ENCODE measurements around the gene SKAP2. TPM values are rescaled to one million over a fixed set of nuclear protein-coding genes. Genes with fewer than 3 reads are reported as not detected.

Gene SKAP2
- polyA plus RNA-seq, 1 experiment = 16.0 TPM

DNA sequence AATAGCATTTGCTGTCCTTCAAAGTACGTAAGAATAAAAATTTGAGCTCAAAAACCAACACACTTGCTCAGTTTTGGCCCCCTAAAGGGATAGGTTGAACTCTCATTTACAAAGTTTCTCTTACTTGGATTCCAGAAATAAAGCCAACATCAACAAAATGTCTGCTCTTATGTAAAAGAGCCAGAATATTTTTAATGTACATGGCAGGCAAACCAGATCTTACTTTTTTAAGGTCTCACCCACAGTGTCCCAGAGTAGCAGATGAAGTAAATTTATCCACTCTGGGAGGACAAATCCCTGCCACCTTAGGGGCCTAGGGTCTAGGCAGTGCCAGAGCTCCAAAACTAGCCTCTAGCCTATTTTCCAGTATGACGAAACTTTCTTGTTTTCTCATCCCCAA, 159.6 kb downstream of the SKAP2 start:
- Histone ChIP-seq H3K4me3 (ENCODE audit: low read depth, low read length) (no peak overlapping the region), H3K9me3 (ENCODE audit: control insufficient read depth, insufficient read depth, low read length) (no peaks in the 10 kb centered on the region), H3K27ac (ENCODE audit: low read depth, low read length) (no peak overlapping the region), H3K27me3 (ENCODE audit: control insufficient read depth, insufficient read depth, low read length) (no peaks in the 10 kb centered on the region)
- POLR2A ChIA-PET = interaction anchor here (0.5 to 1.2 kb wide), 2 partner anchors 18 to 146 kb away, joined by 4 to 5 read pairs; no protein-coding TSS in a partner anchor
- TF ChIP-seq, protein P1, sequence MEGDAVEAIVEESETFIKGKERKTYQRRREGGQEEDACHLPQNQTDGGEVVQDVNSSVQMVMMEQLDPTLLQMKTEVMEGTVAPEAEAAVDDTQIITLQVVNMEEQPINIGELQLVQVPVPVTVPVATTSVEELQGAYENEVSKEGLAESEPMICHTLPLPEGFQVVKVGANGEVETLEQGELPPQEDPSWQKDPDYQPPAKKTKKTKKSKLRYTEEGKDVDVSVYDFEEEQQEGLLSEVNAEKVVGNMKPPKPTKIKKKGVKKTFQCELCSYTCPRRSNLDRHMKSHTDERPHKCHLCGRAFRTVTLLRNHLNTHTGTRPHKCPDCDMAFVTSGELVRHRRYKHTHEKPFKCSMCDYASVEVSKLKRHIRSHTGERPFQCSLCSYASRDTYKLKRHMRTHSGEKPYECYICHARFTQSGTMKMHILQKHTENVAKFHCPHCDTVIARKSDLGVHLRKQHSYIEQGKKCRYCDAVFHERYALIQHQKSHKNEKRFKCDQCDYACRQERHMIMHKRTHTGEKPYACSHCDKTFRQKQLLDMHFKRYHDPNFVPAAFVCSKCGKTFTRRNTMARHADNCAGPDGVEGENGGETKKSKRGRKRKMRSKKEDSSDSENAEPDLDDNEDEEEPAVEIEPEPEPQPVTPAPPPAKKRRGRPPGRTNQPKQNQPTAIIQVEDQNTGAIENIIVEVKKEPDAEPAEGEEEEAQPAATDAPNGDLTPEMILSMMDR (IDR thresholded peaks at IDR 0.05; ENCODE audit: low read depth, low read length) = no peak
- CTCF ChIA-PET = interaction anchor here (1.5 to 2.0 kb wide), 3 partner anchors 10 to 149 kb away, joined by 4 to 6 read pairs (median 6); no protein-coding TSS in a partner anchor
- no peak for DNase-seq (ENCODE audit: low read depth, low spot score)

DNA sequence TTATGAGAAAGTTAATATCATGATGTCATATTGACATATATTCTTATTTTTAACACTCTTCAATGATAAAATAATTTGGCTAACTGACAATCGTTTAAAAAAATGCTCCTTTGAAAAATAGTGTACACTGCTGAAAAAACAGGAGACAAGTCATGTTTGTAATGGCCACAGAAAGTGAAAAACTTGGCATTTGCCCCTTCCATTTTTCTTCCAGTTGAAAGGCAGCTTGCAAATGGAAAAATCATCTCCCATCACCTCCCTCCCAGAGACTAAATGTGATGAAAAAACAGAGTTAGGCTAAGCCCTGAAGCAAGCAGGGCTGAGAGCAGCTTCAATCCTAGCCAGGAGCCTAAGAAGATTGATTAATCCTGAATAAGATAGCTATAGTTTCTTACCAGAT, 160.4 kb downstream of the SKAP2 start:
- H3K9me3 ChIP-seq (ENCODE audit: control insufficient read depth, insufficient read depth, low read length) = no peaks in the 10 kb centered on the region
- POLR2A ChIA-PET = no interaction called here
- DNase-seq (ENCODE audit: low read depth, low spot score) = no peak

DNA sequence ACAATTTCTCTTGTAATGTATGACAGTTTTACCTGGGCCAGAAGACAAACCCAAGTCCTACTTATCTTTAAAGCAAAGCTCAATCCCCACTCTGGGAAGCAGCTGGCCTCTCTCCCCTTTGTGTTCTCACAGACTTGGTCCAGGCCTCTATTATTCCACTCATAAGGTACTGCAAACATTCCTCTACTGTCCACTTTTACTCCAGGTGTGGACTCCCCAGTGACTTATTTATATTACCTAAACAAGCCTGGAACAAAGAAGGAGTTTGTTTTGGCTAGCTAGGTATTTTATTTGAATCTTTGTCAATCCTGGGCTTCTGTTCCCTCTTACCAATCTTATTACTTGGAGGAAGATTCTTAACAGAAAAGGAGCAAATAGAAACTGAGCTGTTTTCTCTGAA, 163.5 kb downstream of the SKAP2 start:
- no peak for DNase-seq (ENCODE audit: low read depth, low spot score)
- H3K27me3 ChIP-seq (ENCODE audit: control insufficient read depth, insufficient read depth, low read length) = no peaks in the 10 kb centered on the region
- H3K27ac ChIP-seq (ENCODE audit: low read depth, low read length) = no peak overlapping the region
- CTCF ChIA-PET = interaction anchor here (0.9 to 3.1 kb wide), 4 partner anchors 14 to 331 kb away, joined by 3 to 10 read pairs (median 4); no protein-coding TSS in a partner anchor
- H3K4me3 ChIP-seq (ENCODE audit: low read depth, low read length) = no peak overlapping the region
- TF ChIP-seq, protein P1 (IDR thresholded peaks at IDR 0.05; ENCODE audit: low read depth, low read length) = no peak
- no peaks in the 10 kb centered on the region for H3K9me3 ChIP-seq (ENCODE audit: control insufficient read depth, insufficient read depth, low read length)
- POLR2A ChIA-PET = no interaction called here

More for the DNA sequence above, 160.4 kb downstream of the SKAP2 start:
- H3K4me3 ChIP-seq (ENCODE audit: low read depth, low read length) = no peak overlapping the region
- H3K27ac ChIP-seq (ENCODE audit: low read depth, low read length) = no peak overlapping the region
- CTCF ChIA-PET = interaction anchor here (1.5 to 1.6 kb wide), 3 partner anchors 9 to 22 kb away, joined by 4 to 7 read pairs (median 6); no protein-coding TSS in a partner anchor
- H3K27me3 ChIP-seq (ENCODE audit: control insufficient read depth, insufficient read depth, low read length) = no peaks in the 10 kb centered on the region
- TF ChIP-seq, protein P1 (IDR thresholded peaks at IDR 0.05; ENCODE audit: low read depth, low read length) = no peak

DNA sequence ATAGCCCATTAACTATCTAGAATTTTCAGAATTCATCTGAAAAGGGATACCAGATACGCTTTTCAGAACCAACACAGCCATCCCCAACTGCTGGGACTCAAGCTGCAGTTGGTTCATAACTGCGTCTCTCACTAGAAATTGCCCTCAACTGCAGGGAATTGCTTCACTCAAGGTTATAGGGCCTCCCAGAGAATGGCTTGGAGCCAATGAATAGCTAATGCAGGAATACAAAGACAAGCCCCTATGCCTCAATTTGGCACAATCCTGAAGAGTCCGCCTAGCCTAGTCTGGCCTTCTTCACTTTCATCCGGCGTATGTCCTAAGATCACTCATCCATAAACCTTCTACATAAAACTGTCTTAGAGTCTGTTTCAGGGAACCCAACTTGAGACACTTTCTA, 164.0 kb downstream of the SKAP2 start:
- POLR2A ChIA-PET = no interaction called here
- Histone ChIP-seq H3K27ac (ENCODE audit: low read depth, low read length) (no peak overlapping the region), H3K9me3 (ENCODE audit: control insufficient read depth, insufficient read depth, low read length) (no peaks in the 10 kb centered on the region), H3K4me3 (ENCODE audit: low read depth, low read length) (no peak overlapping the region), H3K27me3 (ENCODE audit: control insufficient read depth, insufficient read depth, low read length) (no peaks in the 10 kb centered on the region)
- TF ChIP-seq, protein P1 (IDR thresholded peaks at IDR 0.05; ENCODE audit: low read depth, low read length) = no peak
- DNase-seq (ENCODE audit: low read depth, low spot score) = no peak
- CTCF ChIA-PET = interaction anchor here (0.8 to 3.1 kb wide), 5 partner anchors 13 to 443 kb away, joined by 3 to 10 read pairs (median 4); partner anchors contain the start of gene HOXA5

DNA sequence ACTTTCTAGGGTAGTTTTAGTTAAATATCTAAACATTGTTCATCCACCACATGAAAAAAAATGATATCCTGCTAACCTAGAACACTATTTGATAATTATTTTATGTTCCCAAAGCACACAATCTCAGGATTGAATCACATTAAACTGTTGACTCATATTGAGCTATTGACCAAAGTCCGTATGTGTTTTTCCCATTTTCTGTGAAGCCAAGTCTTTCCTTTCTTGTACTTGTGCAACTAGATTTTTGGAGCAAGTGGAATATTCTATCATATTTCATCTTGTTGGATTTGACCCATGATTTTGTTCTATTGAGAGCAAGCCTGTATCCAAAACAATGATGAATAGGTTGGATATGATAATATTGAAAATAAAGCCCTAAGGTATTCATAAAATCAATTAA, 164.6 kb downstream of the SKAP2 start:
- Histone ChIP-seq H3K4me3 (ENCODE audit: low read depth, low read length) (no peak overlapping the region), H3K27ac (ENCODE audit: low read depth, low read length) (no peak overlapping the region), H3K9me3 (ENCODE audit: control insufficient read depth, insufficient read depth, low read length) (no peaks in the 10 kb centered on the region), H3K27me3 (ENCODE audit: control insufficient read depth, insufficient read depth, low read length) (no peaks in the 10 kb centered on the region)
- TF ChIP-seq, protein P1 (IDR thresholded peaks at IDR 0.05; ENCODE audit: low read depth, low read length) = no peak
- DNase-seq (ENCODE audit: low read depth, low spot score) = no peak
- CTCF ChIA-PET = interaction anchor here (0.8 to 3.1 kb wide), 4 partner anchors 13 to 444 kb away, joined by 3 to 11 read pairs (median 7); partner anchors contain the start of gene HOXA5
- POLR2A ChIA-PET = no interaction called here

All from AG04450 (cell line).